Measurements from ENCODE around the gene PEAK1. TPM values are rescaled to one million over a fixed set of nuclear protein-coding genes. Genes with fewer than 3 reads are reported as not detected.

Gene PEAK1
- total RNA-seq, 1 donor from 2014 or later = 60.0 TPM

DNA sequence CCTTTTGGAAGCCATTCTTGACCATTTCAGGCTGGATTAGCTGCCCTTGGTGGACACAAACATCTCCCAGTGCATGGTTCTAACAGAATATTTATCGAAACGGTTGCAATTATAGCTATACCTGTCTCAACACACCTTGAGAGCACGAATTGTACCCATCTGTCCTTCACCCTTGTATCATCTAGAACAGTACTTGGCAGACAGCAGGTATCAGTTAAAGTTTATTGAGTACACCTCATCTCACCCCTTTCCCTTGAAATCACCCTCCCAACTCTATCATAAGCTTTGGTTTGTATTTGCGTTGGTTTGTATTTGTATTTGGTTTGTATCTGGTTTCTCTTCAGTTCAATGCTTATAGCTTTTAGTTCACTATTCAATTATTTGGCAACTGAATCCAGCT lies 361.4 kb downstream of the PEAK1 start:
- no peaks in the 10 kb centered on the region for H3K9me3 ChIP-seq (ENCODE audit: control insufficient read depth in 3 of 3, low read length in 3 of 3)
- no peaks in the 10 kb centered on the region for H3K36me3 ChIP-seq (ENCODE audit: control insufficient read depth in 3 of 3, insufficient read depth in 3 of 3, low read length in 3 of 3)
- H3K27me3 ChIP-seq (ENCODE audit: control insufficient read depth in 3 of 3, insufficient read depth in 3 of 3, low read length in 3 of 3) = no peaks in the 10 kb centered on the region
- H3K4me3 ChIP-seq (ENCODE audit: low read length in 3 of 3) = no peak overlapping the region
- H3K4me1 ChIP-seq (ENCODE audit: control insufficient read depth in 3 of 3, insufficient read depth in 3 of 3, low read length in 3 of 3) = peaks cover 14 to 42% (median 33%) of the 10 kb centered on the region in 3 donors
- no peak overlapping the region for H3K9ac ChIP-seq (ENCODE audit: low read depth in 1 of 3, low read length in 3 of 3)
- H3K27ac ChIP-seq (ENCODE audit: low read depth, low read length) = no peak overlapping the region

DNA sequence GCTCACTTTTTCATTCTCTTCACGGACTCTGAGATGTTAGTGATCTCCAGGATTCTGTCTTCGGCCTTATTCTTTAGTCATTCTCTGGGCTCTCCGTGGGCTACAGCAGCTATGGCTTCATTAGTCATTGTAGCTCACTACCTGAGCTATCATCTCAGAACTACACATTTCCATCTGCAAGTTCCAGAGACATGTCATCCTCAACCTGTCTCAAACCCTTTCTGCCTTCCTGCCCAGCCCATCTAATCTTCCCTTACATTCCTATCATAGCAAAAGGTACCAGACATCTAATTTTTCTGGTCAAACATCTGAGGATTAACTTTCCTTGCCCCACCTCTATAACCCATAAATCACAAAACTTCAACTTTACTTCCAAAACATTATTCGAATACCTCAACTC lies 362.2 kb downstream of the PEAK1 start:
- Histone ChIP-seq H3K27me3 (ENCODE audit: control insufficient read depth in 3 of 3, insufficient read depth in 3 of 3, low read length in 3 of 3) (no peaks in the 10 kb centered on the region), H3K36me3 (ENCODE audit: control insufficient read depth in 3 of 3, insufficient read depth in 3 of 3, low read length in 3 of 3) (peaks cover 0 to 2% (median under 1%) of the 10 kb centered on the region in 3 donors), H3K4me3 (ENCODE audit: low read length in 3 of 3) (no peak overlapping the region), H3K9ac (ENCODE audit: low read depth in 1 of 3, low read length in 3 of 3) (no peak overlapping the region), H3K4me1 (ENCODE audit: control insufficient read depth in 3 of 3, insufficient read depth in 3 of 3, low read length in 3 of 3) (peaks cover 14 to 41% (median 33%) of the 10 kb centered on the region in 3 donors), H3K9me3 (ENCODE audit: control insufficient read depth in 3 of 3, low read length in 3 of 3) (no peaks in the 10 kb centered on the region), H3K27ac (ENCODE audit: low read depth, low read length) (no peak overlapping the region)

DNA sequence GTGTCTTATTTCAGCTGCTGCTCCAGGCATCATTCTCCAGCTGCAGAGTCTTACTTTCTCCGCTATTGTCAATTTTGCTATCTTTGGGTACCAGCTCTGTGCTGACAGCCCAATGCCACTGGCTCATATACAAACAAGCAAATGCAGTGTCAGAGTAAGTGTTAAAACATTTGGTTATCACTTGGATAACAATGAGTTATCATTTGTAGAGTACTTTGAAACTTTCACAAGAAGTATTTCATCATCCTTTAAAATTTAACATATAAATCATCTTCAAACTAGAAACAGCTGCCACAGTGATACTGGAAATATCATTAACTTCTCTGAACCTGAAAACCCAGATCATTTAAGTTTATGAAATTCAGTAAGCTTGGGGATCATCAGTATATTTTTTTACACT lies 362.8 kb downstream of the PEAK1 start:
- Histone ChIP-seq H3K9ac (ENCODE audit: low read depth in 1 of 3, low read length in 3 of 3) (no peak overlapping the region), H3K27ac (ENCODE audit: low read depth, low read length) (no peak overlapping the region), H3K36me3 (ENCODE audit: control insufficient read depth in 3 of 3, insufficient read depth in 3 of 3, low read length in 3 of 3) (peaks cover 2 to 8% (median 6%) of the 10 kb centered on the region in 3 donors), H3K4me1 (ENCODE audit: control insufficient read depth in 3 of 3, insufficient read depth in 3 of 3, low read length in 3 of 3) (peaks cover 14 to 42% (median 33%) of the 10 kb centered on the region in 3 donors), H3K4me3 (ENCODE audit: low read length in 3 of 3) (no peak overlapping the region), H3K9me3 (ENCODE audit: control insufficient read depth in 3 of 3, low read length in 3 of 3) (no peaks in the 10 kb centered on the region), H3K27me3 (ENCODE audit: control insufficient read depth in 3 of 3, insufficient read depth in 3 of 3, low read length in 3 of 3) (no peaks in the 10 kb centered on the region)

DNA sequence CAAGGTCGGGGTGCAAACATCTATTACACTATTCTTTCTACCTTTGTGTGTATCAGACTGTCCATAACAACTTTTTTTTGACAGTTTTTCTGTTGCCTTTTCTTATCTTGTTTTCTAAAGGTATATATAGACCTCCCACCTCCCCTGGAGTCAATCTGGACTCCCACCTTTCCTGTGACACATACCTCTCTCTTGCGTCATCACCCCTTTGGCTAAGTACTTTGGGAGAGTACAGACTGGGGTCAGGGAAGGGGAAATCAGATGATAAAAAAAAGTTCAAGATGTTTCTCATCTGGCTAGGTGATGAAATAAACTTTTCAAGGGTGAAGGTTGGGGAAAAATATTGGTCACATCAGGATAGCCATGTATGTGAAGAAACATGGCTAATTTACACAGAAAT lies 366.2 kb downstream of the PEAK1 start:
- H3K36me3 ChIP-seq (ENCODE audit: control insufficient read depth in 3 of 3, insufficient read depth in 3 of 3, low read length in 3 of 3) = peaks cover 6 to 15% (median 10%) of the 10 kb centered on the region in 3 donors
- no peak overlapping the region for H3K4me3 ChIP-seq (ENCODE audit: low read length in 3 of 3)
- H3K27me3 ChIP-seq (ENCODE audit: control insufficient read depth in 3 of 3, insufficient read depth in 3 of 3, low read length in 3 of 3) = no peaks in the 10 kb centered on the region

DNA sequence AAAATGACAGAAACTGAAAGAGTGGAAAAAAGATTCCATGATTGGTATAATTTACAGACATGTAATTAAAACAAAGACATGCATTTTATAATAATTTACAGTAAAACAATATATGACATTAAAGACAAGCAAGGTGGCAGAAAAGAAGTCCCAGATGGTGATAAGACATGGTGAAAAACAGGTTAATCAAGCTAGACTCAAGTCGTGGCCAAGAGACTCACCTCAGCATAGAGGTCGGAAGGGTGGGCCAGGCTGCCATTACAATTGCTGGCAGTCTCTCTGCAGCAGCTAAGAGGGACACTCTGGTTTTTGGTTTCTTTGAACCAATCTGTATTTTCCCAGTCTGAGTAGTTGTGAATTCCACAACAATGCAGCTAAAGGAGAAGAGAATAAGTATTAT lies 367.3 kb downstream of the PEAK1 start:
- Histone ChIP-seq H3K4me3 (ENCODE audit: low read length in 3 of 3) (no peak overlapping the region), H3K27ac (ENCODE audit: low read depth, low read length) (no peak overlapping the region), H3K9me3 (ENCODE audit: control insufficient read depth in 3 of 3, low read length in 3 of 3) (no peaks in the 10 kb centered on the region), H3K36me3 (ENCODE audit: control insufficient read depth in 3 of 3, insufficient read depth in 3 of 3, low read length in 3 of 3) (peaks cover 6 to 15% (median 10%) of the 10 kb centered on the region in 3 donors), H3K9ac (ENCODE audit: low read depth in 1 of 3, low read length in 3 of 3) (no peak overlapping the region), H3K4me1 (ENCODE audit: control insufficient read depth in 3 of 3, insufficient read depth in 3 of 3, low read length in 3 of 3) (peaks cover 0 to 12% (median 9%) of the 10 kb centered on the region in 3 donors), H3K27me3 (ENCODE audit: control insufficient read depth in 3 of 3, insufficient read depth in 3 of 3, low read length in 3 of 3) (no peaks in the 10 kb centered on the region)

More for the DNA sequence above, 366.2 kb downstream of the PEAK1 start:
- no peak overlapping the region for H3K27ac ChIP-seq (ENCODE audit: low read depth, low read length)
- H3K9ac ChIP-seq (ENCODE audit: low read depth in 1 of 3, low read length in 3 of 3) = no peak overlapping the region
- no peaks in the 10 kb centered on the region for H3K9me3 ChIP-seq (ENCODE audit: control insufficient read depth in 3 of 3, low read length in 3 of 3)
- H3K4me1 ChIP-seq (ENCODE audit: control insufficient read depth in 3 of 3, insufficient read depth in 3 of 3, low read length in 3 of 3) = peaks cover 0 to 17% (median 16%) of the 10 kb centered on the region in 3 donors

Other genes starting within 250 kb of the PEAK1 start
- gene HMG20A, start 784 bp upstream of the PEAK1 start, total RNA-seq = 30.3 TPM
- 3.7 TPM for gene LINGO1, start 212.8 kb upstream of the PEAK1 start, total RNA-seq

Data from skeletal muscle tissue (tissue), 4 donors.